RKO (cell line): ENCODE data around the gene OR7A17.

ENCODE experiments used
- DNase-seq: peaks from one replicate; pipeline ENCODE4 v3.0.0-alpha.2; 2016; ENCODE audit warnings: low spot score

The OR7A17 gene

DNA sequence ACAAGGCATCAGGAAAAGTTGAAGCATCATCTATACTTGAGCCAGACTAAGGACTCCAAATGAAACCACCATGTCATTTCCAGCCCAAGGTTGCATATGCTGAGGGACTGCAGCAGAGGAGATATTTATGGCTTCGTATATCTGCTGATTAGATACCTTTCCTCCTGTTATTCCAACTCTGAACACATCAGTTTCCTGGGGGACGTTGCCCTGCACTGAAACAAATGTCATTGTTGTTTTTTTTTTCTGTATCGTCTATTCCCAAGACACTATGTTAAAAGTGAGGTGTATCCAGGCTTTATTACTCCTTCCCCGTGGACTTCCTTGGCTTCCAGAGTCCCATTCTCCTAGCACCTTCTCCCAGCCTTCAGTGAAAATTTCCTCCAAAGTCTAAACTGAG lies at the start of gene OR7A17:
OR7A17 (minus strand) TSS at position 101 of the 400 bp plus-strand sequence. CDS start 4,777 bp downstream, outside the sequence.
- no peak for DNase-seq

DNA sequence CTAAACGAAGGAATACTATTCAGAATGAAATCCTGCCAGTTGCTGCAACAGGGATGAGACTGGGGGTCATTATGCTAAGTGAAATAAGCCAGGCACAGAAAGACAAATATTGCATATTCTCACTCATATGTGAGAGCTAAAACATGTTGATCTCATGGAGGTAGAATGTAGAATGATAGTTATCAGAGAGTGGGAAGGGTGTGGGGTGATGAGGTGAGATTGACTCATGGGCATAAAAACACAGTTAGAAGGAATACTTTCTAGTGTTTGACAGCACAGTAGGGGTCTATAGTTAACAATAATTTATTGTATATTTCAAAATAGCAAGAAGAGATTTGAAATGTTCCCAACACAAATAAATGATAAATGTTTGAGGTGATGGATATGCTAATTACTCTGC lies 47.6 kb upstream of the OR7A17 start:
- DNase-seq = no peak

DNA sequence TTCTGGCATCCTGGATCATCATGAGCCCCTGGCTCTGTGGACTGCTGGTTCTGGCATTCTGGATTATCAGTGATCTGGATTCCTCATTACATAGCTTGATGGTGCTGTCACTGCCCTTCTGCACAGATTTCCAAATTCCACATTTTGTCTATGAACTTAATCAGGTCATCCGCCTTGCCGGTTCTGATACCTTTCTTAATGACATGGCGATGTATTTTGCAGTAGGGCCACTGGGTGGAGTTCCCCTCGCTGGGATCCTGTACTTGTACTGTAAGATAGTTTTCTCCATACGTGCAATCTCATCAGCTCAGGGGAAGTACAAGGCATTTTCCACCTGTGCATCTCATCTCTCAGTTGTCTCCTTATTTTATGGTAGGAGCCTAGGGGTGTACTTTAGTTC lies 30.9 kb upstream of the OR7A17 start:
- peak; percentile 7 for DNase-seq

DNA sequence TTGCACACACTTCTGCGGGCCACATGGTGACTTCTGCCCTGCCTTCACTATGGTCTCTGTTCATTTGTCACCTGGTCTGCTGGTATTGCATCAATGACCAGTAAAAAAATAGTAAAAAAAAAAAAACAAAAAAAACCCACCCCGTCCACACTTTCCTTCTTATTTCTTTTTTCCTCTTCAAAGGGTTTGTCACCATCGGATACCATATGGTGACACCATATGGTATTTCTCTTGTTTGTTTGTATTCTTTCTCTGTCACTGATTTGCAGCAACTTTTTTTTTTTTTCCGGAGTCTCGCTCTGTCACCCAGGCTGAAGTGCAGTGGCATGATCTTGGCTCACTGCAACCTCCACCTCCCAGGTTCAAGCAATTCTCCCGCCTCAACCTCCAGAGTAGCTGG lies 29.2 kb upstream of the OR7A17 start:
- DNase-seq = no peak

DNA sequence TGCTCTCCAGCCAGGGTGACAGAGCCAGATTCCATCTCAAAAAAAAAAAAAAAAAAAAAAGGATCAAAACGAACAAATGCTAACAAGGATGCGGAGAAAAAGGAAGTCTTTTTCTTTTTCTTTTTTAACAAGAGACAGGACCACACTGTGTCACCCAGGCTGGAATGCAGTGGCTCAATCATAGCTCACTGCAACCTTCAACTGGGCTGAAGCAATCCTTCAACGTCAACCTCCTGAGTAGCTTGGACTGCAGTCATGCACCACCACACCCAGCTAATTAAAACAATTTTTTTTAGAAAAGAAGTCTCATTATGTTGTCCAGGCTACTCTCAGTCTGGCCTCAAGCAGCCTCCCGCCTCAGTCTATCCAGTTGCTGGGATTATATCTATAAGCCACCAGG lies 20.8 kb upstream of the OR7A17 start:
- no peak for DNase-seq

DNA sequence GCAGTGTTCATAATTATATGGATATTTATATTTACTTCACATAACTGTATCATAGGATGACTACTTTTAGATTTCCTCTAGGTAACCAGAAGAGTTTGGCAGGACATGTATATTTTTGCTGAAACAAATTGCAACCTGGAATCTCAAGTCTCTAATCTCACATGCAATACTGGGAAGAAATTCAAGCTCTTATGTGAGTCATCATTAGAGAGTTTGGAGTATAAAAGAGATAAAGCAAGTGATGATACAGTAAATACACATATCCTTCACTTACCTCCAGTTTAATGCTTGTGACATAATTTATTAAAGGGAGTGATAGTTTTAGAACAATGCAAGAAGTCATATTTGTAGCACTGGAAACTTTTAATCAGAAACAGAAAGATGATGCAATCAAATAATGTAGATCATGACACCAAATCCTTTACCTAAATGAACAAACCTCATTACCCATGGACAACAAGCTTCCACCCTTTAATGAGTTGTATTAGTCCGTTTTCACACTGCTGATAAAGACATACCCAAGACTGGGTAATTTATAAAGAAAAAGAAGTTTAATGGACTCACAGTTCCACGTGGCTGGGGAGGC lies 15.8 kb upstream of the OR7A17 start:
- DNase-seq = no peak

DNA sequence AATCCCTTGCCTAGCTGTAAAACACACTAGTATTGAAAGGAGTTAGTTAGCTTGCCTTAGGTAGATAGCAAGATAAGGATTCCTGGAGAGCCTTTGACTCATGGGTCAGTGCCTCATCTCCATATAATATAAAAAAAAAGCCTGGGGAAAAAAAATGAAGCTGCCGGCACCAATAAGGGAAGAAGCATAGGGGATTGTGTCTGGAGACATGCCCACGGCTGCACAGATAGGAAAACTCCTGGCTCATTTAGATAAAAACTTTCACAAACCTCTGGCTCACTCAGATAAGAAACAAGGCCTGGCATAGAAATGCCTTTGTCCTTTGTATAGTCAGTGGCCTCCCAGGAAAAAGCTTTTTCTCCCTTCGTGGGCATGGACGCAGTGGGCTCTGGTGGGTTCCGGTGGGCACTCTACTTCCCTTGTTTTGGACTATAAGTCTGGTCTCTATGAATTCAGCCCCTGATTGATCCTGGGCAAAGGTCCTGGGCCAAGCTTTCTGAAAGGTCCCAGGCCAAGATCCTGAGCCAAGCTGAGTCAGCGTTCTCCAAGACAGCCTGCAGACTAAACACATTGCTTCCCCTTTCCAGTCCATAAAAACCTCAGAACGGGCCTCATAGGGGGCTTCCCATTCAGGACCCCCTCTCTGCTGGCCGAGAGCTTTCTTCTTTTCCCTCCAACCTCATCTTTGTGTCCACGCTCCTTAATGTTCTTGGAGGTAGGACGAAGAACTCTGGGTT lies 4.9 kb upstream of the OR7A17 start:
- DNase-seq = no peak

DNA sequence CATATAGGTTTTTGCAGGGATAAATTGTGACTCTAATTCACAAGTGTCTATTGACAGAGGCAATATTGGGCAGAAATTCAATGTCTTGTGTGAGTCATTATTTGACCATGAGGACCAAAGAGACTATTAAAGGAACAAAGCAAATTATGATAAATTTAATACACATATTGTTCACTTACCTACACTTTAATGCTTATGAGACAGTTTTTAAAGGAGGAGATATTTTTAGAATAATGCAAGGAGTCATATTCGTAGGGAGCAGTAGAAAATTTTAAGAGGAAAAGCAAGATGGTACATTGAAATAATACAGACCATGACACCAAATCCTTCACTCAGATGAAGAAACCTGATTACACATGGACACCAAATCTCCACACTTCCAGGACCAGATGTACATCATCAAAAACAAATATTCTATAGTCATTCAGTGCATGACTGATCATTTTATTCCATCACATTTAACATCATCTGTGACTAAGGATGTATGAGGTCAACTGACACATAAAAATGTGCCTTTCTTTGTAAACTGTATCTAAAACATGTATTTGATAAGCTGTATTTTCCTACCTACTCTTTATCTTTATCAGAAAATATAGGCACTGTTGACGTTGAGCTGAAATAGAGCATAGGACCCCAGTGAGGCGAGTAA lies 4.2 kb upstream of the OR7A17 start:
- DNase-seq = peak; percentile 4

DNA sequence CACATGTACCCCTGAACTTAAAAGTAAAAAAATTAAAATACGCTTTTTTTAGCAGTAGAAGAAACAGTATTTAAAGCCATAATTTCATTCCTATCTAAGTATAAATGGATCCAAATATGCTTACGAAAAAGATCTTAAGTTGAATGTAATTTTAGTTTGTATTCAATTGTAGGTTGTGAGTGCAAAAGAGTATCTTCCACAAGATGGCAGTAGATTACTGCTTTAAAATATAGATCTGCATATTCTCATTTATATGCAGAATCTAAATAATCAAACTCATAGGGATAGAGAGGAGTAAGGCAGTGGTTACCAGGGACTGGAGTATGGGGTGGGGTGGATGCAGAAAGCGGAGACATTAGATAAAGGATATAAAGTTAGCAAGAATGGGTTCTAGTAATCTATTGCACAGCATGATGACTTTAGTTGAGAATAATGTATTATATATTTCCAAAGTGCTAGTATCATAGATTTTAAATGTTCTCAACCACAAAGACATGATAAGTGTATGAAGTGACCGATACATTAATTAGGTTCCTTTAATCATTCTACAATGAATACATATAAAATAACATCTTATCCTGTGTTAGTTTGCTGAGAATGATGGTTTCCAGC lies 14.2 kb downstream of the OR7A17 start:
- peak; percentile 55 for DNase-seq

DNA sequence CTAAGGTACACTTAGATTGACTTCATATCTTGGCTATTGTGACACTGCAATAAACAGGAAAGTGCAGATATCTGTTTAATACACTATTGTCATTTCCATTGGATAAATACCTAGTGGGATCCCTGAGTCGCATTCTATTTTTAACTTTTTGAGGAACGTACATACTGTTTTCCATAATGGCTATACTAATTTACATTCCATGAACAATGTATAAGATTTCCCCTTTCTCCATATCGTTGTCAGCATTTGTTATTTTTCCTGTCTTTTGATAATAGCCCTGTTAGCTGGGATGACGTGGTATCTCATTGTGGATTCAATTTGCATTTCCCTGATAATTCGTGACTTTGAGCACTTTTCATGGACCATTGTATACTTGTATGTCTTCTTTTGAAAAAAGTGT lies 17.4 kb downstream of the OR7A17 start:
- DNase-seq = no peak

DNA sequence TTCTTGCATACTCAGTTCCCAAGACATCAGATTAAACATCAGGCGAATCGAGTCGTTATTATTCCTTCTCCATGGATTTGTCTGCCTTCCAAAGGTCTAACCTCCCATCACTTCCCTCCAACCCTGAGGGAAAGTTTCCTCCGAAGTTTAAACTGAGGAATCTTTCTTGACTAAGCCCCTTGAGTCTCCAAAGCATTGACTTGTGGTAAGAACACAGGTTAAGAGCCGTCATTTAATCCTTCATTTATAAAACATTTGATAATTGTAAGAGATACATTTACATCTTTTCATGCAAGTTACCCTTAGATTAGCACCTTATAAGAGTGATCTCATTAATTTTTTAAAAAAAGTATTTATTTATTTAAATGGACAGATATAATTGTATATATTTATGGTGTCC lies 37.1 kb downstream of the OR7A17 start, which contains the start of gene OR7A10:
OR7A10 (minus strand) TSS at position 101 of the 400 bp plus-strand sequence. CDS start 7,045 bp downstream, outside the sequence.
- no peak for DNase-seq

DNA sequence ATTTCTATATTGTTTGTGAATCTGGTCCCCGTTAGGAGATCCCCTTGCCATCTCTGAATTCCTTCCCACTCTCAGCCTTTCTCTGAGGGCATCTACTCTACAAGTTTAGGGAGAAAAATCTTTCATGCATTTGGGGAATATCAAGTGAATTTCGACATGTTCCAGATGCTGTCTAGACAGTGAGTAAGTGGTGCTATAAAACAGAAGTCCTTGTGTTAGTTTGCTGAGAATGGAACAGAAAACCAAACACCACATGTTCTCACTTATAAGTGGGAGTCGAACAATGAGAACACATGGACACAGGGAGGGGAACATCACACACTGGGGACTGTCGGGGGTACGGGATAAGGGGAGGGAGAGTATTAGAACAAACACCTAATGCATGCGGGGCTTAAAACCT lies 42.4 kb downstream of the OR7A17 start:
- no peak for DNase-seq

DNA sequence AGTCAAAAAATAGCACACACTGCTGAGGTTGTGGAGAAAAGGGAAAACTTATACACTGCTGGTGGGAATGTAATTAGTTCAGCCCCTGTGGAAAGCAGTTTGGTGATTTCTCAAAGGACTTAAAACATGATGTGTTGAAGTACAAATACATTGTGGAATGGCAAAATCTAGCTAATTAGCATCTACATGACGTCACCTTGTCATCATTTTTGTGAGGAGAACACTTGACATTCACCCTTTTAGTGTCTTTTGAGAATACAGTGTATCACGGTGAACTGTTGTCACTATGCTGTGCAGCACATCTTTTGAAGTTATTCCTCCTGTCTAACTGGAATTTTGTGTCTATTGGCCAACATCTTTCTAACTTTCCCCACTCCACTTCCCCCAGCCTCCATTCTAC lies 42.8 kb downstream of the OR7A17 start:
- DNase-seq = no peak

DNA sequence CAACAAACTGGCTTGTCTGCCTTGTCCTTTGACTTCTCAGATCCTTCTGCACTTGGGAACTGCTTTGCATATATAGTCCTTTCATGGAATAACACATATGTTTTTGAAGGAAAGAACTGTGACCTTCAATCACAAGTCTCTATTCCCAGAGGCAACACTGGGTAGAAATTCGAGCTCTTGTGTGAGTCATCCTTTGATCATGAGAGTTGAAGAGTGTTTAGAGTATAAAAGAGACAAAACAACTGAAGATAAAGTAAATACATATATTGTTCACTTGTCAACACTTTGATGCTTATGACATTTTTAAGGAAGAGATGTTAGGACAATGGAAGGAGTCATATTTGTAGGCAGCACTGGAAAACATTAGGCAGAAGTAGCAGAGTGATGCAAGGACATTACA lies 45.7 kb downstream of the OR7A17 start:
- no peak for DNase-seq

DNA sequence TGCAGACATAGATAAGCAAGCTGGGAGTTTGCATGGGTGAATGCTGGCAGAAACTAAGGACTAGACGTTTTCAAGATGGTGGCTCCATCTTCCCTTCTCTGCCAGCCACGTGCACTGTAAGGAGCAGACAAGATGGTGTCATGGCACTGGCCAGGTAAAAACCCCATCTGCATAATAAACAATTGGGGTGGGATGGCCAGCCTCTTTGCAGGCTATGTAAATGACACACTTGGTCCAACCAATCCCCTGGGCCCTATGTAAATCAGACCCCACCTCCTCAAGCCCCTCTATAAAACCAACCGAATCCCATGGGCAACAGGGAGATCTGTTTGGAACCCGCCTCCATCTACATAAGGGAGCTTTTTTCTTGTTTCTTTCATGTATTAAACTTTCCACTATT lies 48.5 kb downstream of the OR7A17 start:
- no peak for DNase-seq

DNA sequence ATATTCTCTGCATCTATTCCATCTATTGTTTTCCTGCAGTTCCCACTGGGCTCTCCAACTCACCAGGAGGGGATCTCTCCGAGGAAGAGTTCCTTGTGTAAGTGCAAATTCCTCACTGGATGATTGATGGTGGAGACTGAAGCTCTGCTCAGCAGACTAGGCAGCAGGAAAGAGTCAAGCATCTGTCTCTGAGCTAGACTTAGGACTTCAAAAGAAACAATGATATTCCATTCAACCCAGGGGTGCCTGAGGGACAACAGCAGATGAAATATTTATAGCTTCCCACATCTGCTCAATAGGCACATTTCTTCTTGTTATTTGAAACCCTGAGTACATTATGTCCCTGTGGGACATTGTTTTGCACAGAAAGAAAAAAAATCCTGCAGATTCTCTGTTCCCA lies 50.9 kb downstream of the OR7A17 start, which contains the start of the genes OR7A5 and OR7C1:
OR7A5 (minus strand) TSS at position 175 of the 400 bp plus-strand sequence. CDS start 6,944 bp downstream, outside the sequence.
OR7C1 (minus strand) TSS at position 175 of the 400 bp plus-strand sequence. CDS start 35,049 bp downstream, outside the sequence.
- no peak for DNase-seq

DNA sequence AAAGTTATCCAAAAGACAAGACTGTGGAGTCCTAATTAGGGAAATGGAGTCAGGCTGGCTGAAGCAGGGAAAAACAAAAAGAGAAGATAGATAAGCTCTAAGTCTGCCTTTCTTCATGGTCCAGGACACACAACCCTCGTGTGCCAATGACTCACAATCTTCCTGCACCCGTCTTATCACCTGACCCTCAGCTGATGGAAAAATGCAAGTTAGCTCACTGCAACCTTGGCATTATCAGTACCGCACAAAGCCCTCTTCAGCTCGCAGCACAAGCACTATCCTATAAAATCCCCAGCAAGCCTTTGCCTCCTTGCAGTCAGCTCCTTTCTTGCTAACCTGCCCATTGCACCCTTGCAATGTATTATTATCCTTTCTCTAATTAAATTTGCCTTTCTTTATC lies 55.2 kb downstream of the OR7A17 start:
- DNase-seq = no peak
